Hepatocyte (in vitro differentiated cells): ENCODE results near the gene AAK1. TPM values are rescaled to one million over a fixed set of nuclear protein-coding genes. Genes with fewer than 3 reads are reported as not detected.

Experiments
- DNase-seq: peaks from one replicate; pipeline ENCODE4 v3.0.0-alpha.2; 2016; ENCODE audit warnings: low spot score
- H2AFZ ChIP-seq: fragments of 200-600 bp; sonication (generic); 2 replicates; pipeline ENCODE4 v1.6.0; 2016; ENCODE audit warnings: antibody characterized with exemption, mild to moderate bottlenecking
- H3K27ac ChIP-seq: fragments of 200-600 bp; sonication (generic); 2 replicates; pipeline ENCODE4 v1.5.1; 2016; ENCODE audit warnings: mild to moderate bottlenecking
- H3K27me3 ChIP-seq: fragments of 200-600 bp; sonication (generic); 2 replicates; pipeline ENCODE4 v1.6.1; 2016
- H3K36me3 ChIP-seq: fragments of 200-600 bp; sonication (generic); replicated peaks from 2 replicates; pipeline ENCODE4 v1.5.1; 2016; ENCODE audit warnings: low read depth; ENCODE audit not compliant: insufficient read depth
- H3K4me1 ChIP-seq: fragments of 200-600 bp; sonication (generic); 2 replicates; pipeline ENCODE4 v1.5.1; 2016; ENCODE audit warnings: mild to moderate bottlenecking, moderate library complexity; ENCODE audit not compliant: insufficient read depth
- H3K4me2 ChIP-seq: fragments of 200-600 bp; sonication (generic); 2 replicates; pipeline ENCODE4 v1.6.0; 2016
- H3K4me3 ChIP-seq: fragments of 200-600 bp; sonication (generic); 2 replicates; pipeline ENCODE4 v1.5.1; 2016; ENCODE audit warnings: mild to moderate bottlenecking
- H3K79me2 ChIP-seq: fragments of 200-600 bp; sonication (generic); 2 replicates; pipeline ENCODE4 v1.6.0; 2017; ENCODE audit warnings: mild to moderate bottlenecking
- H3K9me2 ChIP-seq: fragments of 200-600 bp; sonication (generic); replicated peaks from 2 replicates; pipeline ENCODE4 v1.6.0; 2017; ENCODE audit warnings: mild to moderate bottlenecking; ENCODE audit not compliant: insufficient read depth
- H3K9me3 ChIP-seq: fragments of 200-600 bp; sonication (generic); 2 replicates; pipeline ENCODE4 v1.5.1; 2016; ENCODE audit warnings: low read depth, mild to moderate bottlenecking
- H4K20me1 ChIP-seq: fragments of 200-600 bp; sonication (generic); 2 replicates; pipeline ENCODE4 v1.6.0; 2016; ENCODE audit warnings: mild to moderate bottlenecking; ENCODE audit not compliant: insufficient read depth, poor library complexity, severe bottlenecking
- EZH2 ChIP-seq: fragments of 200-600 bp; sonication (generic); IDR thresholded peaks from 2 replicates; pipeline ENCODE4 v1.6.1; 2016; ENCODE audit warnings: antibody characterized with exemption, mild to moderate bottlenecking, borderline replicate concordance
- EZH2phosphoT487 ChIP-seq: fragments of 200-600 bp; sonication (generic); IDR thresholded peaks from one replicate; pipeline ENCODE4 v1.6.1; 2018; ENCODE audit warnings: antibody characterized with exemption, mild to moderate bottlenecking, low read depth, moderate library complexity; ENCODE audit not compliant: unreplicated experiment, severe bottlenecking
- WGBS: methylation state at CpG from one replicate; pipeline ENCODE4 v1.1.6; 2016; ENCODE audit warnings: low lambda C conversion rate; ENCODE audit errors: missing lambda C conversion rate; 5-methylcytosine and 5-hydroxymethylcytosine counted together
- polyA plus RNA-seq: library from polyadenylated mRNA; unstranded; fragments of >200 nt; fragmentation: Nextera tagmentation; extraction: Ambion mirVana; gene quantifications from 2 replicates; pipeline ENCODE4 v1.2.1, GENCODE V29; 2016
- total RNA-seq: library from RNA; depleted of rRNA; stranded (reverse); fragments of >200 nt; gene quantifications from 2 replicates; pipeline ENCODE4 v1.2.3, GENCODE V29; 2014
- TF ChIP-seq, protein P1 (sequence below): fragments of 200-600 bp; sonication (generic); IDR thresholded peaks from 2 replicates; pipeline ENCODE4 v1.5.1; 2016; ENCODE audit warnings: antibody characterized with exemption, mild to moderate bottlenecking; ENCODE audit not compliant: poor library complexity

The AAK1 gene
- total RNA-seq (23.2 and 30.1 TPM in 2 replicates), polyA plus RNA-seq (30.8 and 44.4 TPM in 2 replicates)

DNA sequence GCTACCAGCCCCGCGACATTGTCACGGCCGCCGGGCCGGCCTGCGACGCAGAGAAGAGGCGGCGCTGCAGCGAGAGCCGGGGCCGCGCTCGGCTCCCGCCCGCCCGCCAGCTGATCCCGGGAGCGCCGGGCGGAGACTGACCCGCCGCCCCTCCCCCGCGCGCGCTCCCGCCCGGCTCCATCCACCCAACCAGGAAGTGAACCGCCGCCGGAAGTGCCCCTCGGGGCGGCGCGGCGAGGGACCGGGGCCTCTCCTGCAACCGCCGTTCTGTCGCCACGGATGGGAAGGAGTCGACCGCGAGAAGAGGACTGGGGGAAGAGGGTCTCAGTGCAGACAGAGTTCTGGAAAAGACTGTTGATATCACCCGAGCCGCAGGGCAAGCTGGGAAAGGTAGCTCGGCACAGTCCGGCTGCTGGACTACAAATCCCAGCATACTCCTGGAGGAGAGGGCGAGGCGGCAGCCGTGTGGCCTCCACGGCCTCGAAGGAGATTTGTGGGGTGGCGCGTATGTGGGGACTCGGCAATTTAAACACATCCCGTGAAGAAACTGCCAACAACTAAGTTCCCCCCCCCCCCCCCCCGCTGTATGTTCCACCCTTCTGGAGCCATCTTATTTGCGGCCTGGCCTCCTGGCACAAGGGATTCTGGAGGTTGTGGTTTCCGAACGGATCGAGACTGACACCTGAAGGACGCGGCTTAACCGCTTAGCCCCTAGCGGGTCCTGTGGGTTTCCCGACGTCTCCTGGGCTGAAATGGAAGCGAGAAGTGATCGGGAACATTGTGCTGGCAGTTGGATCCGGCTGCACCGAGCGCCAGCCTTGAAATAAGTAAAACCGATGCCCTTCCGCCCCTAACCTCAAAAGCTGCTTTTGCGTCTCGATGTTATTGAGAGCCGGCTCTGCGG lies at the start of gene AAK1:
AAK1 (minus strand) TSS at position 138 of the 904 bp plus-strand sequence. CDS start 699 bp downstream, outside the sequence.
- Histone ChIP-seq H3K27me3 (no peaks in the 10 kb centered on the region), H3K9me2 (no peaks in the 10 kb centered on the region), H4K20me1 (peaks cover 11% of the 10 kb centered on the region), H2AFZ (peak within 1 kb of the TSS; percentile 86), H3K4me3 (peak within 1 kb of the TSS; percentile 70), H3K36me3 (no peaks in the 10 kb centered on the region), H3K27ac (peak within 1 kb of the TSS; percentile 100), H3K4me2 (peak within 1 kb of the TSS; percentile 85), H3K9me3 (no peaks in the 10 kb centered on the region), H3K4me1 (peaks cover 26% of the 10 kb centered on the region), H3K79me2 (peaks cover 37% of the 10 kb centered on the region)
- DNase-seq, result peak; percentile 95
- TF ChIP-seq EZH2, result no peak
- no peak for TF ChIP-seq EZH2phosphoT487
- TF ChIP-seq, protein P1, sequence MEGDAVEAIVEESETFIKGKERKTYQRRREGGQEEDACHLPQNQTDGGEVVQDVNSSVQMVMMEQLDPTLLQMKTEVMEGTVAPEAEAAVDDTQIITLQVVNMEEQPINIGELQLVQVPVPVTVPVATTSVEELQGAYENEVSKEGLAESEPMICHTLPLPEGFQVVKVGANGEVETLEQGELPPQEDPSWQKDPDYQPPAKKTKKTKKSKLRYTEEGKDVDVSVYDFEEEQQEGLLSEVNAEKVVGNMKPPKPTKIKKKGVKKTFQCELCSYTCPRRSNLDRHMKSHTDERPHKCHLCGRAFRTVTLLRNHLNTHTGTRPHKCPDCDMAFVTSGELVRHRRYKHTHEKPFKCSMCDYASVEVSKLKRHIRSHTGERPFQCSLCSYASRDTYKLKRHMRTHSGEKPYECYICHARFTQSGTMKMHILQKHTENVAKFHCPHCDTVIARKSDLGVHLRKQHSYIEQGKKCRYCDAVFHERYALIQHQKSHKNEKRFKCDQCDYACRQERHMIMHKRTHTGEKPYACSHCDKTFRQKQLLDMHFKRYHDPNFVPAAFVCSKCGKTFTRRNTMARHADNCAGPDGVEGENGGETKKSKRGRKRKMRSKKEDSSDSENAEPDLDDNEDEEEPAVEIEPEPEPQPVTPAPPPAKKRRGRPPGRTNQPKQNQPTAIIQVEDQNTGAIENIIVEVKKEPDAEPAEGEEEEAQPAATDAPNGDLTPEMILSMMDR, result no peak
- WGBS, result 3% methylated on average over 53 of the region's 81 CpGs

DNA sequence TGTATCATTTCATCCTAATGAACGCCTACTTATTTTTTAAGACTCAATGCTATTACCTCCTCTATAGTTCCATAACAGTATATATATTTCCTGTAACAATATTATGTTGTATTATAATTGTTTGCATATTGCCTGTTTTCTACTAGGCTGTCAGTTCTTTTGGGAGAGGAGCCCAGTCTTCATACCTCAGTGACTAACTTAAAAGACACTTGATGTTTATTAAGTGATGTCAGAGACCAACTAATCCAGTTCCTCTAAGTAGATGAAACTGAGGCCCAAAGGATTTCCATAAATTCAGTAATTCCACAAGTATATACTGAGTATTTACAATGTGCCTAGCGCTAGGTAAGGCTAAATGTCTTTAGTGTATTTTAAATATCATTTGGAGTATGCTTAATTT lies 48.9 kb upstream of the AAK1 start:
- Histone ChIP-seq H3K4me2 (no peak overlapping the region), H3K27ac (no peak overlapping the region), H3K9me2 (no peaks in the 10 kb centered on the region), H3K4me1 (peaks cover 17% of the 10 kb centered on the region), H3K79me2 (no peaks in the 10 kb centered on the region), H3K36me3 (no peaks in the 10 kb centered on the region), H3K4me3 (no peak overlapping the region), H3K27me3 (no peaks in the 10 kb centered on the region), H2AFZ (no peak overlapping the region), H4K20me1 (no peaks in the 10 kb centered on the region), H3K9me3 (no peaks in the 10 kb centered on the region)
- DNase-seq, result no peak
- no peak for TF ChIP-seq EZH2
- no peak for TF ChIP-seq EZH2phosphoT487
- TF ChIP-seq, protein P1, result no peak
- WGBS, result 91% methylated on average over 2 of the region's 2 CpGs

DNA sequence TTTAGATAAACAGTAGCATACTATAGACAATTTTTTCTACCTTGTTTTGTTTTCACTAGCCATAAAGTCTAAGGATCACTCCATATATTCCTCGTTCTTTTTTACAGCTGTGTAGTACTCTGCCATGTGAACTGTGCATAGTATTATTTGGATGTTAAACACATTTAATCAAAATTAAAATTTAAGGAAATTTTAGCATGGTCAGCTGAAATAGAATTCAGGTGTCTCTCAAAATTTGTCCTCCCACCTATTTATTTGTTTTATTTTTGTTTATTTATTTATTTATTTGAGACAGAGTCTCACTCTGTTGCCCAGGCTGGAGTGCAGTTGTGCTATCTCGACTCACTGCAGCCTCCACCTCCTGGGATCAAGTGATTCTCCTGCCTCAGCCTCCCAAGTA lies 46.4 kb upstream of the AAK1 start:
- 96% methylated on average over 2 of the region's 2 CpGs for WGBS
- no peak overlapping the region for H2AFZ ChIP-seq

More for the DNA sequence above, 46.4 kb upstream of the AAK1 start:
- Histone ChIP-seq H3K9me3 (no peaks in the 10 kb centered on the region), H3K36me3 (no peaks in the 10 kb centered on the region), H3K4me2 (no peak overlapping the region), H3K4me1 (peaks cover 7% of the 10 kb centered on the region), H3K27ac (no peak overlapping the region), H4K20me1 (no peaks in the 10 kb centered on the region), H3K27me3 (no peaks in the 10 kb centered on the region), H3K79me2 (no peaks in the 10 kb centered on the region), H3K9me2 (no peaks in the 10 kb centered on the region), H3K4me3 (no peak overlapping the region)
- no peak for TF ChIP-seq EZH2
- TF ChIP-seq, protein P1, result no peak
- no peak for TF ChIP-seq EZH2phosphoT487
- no peak for DNase-seq
